Vagina (tissue), 2 donors: ENCODE measurements around the gene TRIM3. TPM values are rescaled to one million over a fixed set of nuclear protein-coding genes. Genes with fewer than 3 reads are reported as not detected.

Experiments used
- DNase-seq, 2 donors: peaks; one replicate each; pipeline ENCODE4 v3.0.0-alpha.2; 2017; ENCODE audit errors: extremely low spot score in 2 of 2
- H3K27ac ChIP-seq: fragments of 200-600 bp; sonication (generic); one replicate; pipeline ENCODE4 v1.5.1; 2019
- H3K27me3 ChIP-seq: fragments of 200-600 bp; sonication (generic); one replicate; pipeline ENCODE4 v1.5.1; 2019
- H3K36me3 ChIP-seq, 2 donors: fragments of 200-600 bp; sonication (generic); one replicate each; pipeline ENCODE4 v1.5.1; 2017 to 2019
- H3K4me1 ChIP-seq: fragments of 200-600 bp; sonication (generic); one replicate; pipeline ENCODE4 v1.5.1; 2019
- H3K4me3 ChIP-seq, 2 donors: fragments of 200-600 bp; sonication (generic); 1 replicate in 1 of 2; 2 replicates in 1 of 2; pipeline ENCODE4 v1.5.1; 2016 to 2019
- H3K9me3 ChIP-seq: fragments of 200-600 bp; sonication (generic); one replicate; pipeline ENCODE4 v1.5.1; 2019
- POLR2A ChIP-seq, 2 donors: fragments of 450-650 bp; IDR thresholded peaks; one replicate each; pipeline ENCODE4 v1.6.1; 2017; ENCODE audit warnings: antibody characterized with exemption in 2 of 2, mild to moderate bottlenecking in 2 of 2, moderate library complexity in 2 of 2
- POLR2AphosphoS5 ChIP-seq, 2 donors: sonication (generic); formaldehyde crosslinking; IDR thresholded peaks; one replicate each; pipeline ENCODE4 v1.9.0; 2017; ENCODE audit warnings: antibody characterized with exemption in 2 of 2, mild to moderate bottlenecking in 2 of 2, low read depth in 1 of 2; ENCODE audit not compliant: insufficient read depth in 1 of 2
- intact Hi-C: fragments of 100-400 bp; cut with DNase I; formaldehyde crosslinking; loops from one replicate; pipeline ENCODE4 v1.15.1; 2023
- total RNA-seq: library from RNA; depleted of rRNA; stranded (reverse); fragments of >200 nt; gene quantifications from one replicate; pipeline ENCODE4 v1.2.3, GENCODE V29; 2016
- TF ChIP-seq, protein P1 (sequence below), 3 experiments: fragments of 450-650 bp in 2 of 3; fragments of 200-600 bp in 1 of 3; sonication (generic) in 1 of 3; IDR thresholded peaks; one replicate each; pipeline ENCODE4 v1.5.1; 2017 to 2019; ENCODE audit warnings: antibody characterized with exemption in 3 of 3, mild to moderate bottlenecking in 2 of 3, moderate library complexity in 2 of 3

TRIM3 gene
- total RNA-seq, 1 donor from 2014 or later: 27.5 TPM

DNA sequence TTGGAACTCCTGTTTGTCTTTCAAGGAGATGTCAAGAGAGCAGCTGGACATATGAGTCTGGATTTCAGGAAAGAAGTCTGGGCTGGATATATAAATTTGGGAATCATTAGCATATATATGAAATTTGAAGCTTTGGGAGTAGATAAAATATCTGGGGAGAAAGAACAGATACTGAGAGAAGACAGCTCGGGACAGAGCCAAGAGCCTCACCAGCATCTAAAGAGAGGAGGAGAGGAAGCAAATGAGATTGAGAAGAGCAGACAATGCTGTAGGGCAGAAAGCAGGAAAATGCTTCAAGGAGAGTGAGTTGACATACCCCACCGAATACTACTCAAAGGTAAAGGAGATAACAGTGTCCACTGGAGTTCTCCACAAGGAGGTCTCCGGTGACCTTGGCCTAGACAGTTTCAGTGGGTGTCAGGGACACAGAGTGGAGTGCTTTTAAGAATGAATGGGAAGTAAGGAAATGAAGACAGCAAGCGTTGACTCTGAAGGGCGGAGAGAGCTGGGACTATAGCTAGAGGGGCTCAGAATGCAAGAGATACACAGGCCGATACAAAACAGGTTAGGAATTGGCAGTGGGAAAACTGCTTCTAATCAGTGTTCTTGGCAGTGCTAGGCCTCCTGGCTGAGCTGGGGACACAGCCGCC lies 55.7 kb downstream of the TRIM3 start:
- intact Hi-C loops: no loop called here

DNA sequence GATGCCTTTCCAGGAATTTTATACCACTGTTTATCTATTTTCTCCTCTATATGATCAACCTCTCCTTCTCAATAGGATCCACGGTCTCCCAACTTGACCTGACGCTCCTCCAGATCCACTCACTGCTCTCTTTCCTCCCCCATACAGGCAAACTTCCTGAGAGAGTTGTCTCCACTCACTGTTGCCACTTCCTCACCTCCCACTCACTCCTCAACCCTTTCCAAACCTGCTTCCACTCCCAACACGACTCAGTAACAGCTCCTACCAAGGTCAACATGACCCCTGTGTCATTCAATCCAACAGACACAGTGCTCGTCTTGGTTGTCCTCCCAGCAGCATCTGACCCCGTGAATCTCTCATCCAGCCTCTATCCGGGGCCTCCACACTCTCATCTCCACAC lies 57.9 kb downstream of the TRIM3 start:
- intact Hi-C loops: no loop called here
- Histone ChIP-seq H3K4me3 (no peak overlapping the region), H3K27ac (no peak overlapping the region), H3K4me1 (peaks cover 44% of the 10 kb centered on the region), H3K9me3 (no peaks in the 10 kb centered on the region), H3K27me3 (no peaks in the 10 kb centered on the region), H3K36me3 (peaks cover 0 to 3% of the 10 kb centered on the region in 2 donors)
- DNase-seq: no peak
- TF ChIP-seq POLR2A (IDR thresholded peaks at IDR 0.05) (no peak), POLR2AphosphoS5 (IDR thresholded peaks at IDR 0.05; ENCODE audit: insufficient read depth in 1 of 2, low read depth in 1 of 2) (no peak)
- TF ChIP-seq, protein P1, sequence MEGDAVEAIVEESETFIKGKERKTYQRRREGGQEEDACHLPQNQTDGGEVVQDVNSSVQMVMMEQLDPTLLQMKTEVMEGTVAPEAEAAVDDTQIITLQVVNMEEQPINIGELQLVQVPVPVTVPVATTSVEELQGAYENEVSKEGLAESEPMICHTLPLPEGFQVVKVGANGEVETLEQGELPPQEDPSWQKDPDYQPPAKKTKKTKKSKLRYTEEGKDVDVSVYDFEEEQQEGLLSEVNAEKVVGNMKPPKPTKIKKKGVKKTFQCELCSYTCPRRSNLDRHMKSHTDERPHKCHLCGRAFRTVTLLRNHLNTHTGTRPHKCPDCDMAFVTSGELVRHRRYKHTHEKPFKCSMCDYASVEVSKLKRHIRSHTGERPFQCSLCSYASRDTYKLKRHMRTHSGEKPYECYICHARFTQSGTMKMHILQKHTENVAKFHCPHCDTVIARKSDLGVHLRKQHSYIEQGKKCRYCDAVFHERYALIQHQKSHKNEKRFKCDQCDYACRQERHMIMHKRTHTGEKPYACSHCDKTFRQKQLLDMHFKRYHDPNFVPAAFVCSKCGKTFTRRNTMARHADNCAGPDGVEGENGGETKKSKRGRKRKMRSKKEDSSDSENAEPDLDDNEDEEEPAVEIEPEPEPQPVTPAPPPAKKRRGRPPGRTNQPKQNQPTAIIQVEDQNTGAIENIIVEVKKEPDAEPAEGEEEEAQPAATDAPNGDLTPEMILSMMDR (IDR thresholded peaks at IDR 0.05): no peak

More for the DNA sequence above, 55.7 kb downstream of the TRIM3 start:
- Histone ChIP-seq H3K9me3 (no peaks in the 10 kb centered on the region), H3K27me3 (no peaks in the 10 kb centered on the region), H3K4me3 (peak overlapping the region; percentile 96 to 99), H3K36me3 (no peaks in the 10 kb centered on the region), H3K27ac (peak overlapping the region; percentile 88), H3K4me1 (peaks cover 44% of the 10 kb centered on the region)
- DNase-seq: no peak
- TF ChIP-seq POLR2A (IDR thresholded peaks at IDR 0.05) (no peak), POLR2AphosphoS5 (IDR thresholded peaks at IDR 0.05; ENCODE audit: insufficient read depth in 1 of 2, low read depth in 1 of 2) (no peak)
- TF ChIP-seq, protein P1 (IDR thresholded peaks at IDR 0.05): no peak

DNA sequence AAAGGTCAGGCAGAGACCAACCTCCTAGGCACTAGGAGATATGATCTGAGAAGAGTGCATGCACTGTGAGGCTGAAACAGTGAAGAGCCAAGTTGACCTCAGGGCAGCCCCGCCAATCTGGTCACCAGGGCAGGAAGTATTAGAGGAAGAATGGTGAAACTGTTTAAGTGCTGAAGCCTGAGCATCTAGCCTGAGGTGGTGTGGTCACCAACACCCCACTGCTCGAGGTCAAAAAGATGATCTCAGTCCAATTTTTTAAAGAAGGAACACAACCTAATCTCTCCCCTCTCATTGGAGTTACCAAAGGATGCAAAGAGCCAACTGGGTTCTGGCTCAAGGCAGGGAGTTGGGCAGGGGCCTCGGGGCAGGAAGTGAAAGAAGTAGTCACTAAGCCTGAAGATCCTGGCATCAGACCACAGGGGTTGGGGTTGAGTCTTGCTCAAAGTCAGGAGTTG lies 58.8 kb downstream of the TRIM3 start:
- intact Hi-C loops: no loop called here
- Histone ChIP-seq H3K36me3 (peaks cover 0 to 10% of the 10 kb centered on the region in 2 donors), H3K9me3 (no peaks in the 10 kb centered on the region), H3K4me3 (no peak overlapping the region), H3K27me3 (no peaks in the 10 kb centered on the region), H3K27ac (no peak overlapping the region), H3K4me1 (peaks cover 40% of the 10 kb centered on the region)
- TF ChIP-seq, protein P1 (IDR thresholded peaks at IDR 0.05): no peak
- TF ChIP-seq POLR2AphosphoS5 (IDR thresholded peaks at IDR 0.05; ENCODE audit: insufficient read depth in 1 of 2, low read depth in 1 of 2): no peak
- TF ChIP-seq POLR2A (IDR thresholded peaks at IDR 0.05): no peak
- no peak for DNase-seq

DNA sequence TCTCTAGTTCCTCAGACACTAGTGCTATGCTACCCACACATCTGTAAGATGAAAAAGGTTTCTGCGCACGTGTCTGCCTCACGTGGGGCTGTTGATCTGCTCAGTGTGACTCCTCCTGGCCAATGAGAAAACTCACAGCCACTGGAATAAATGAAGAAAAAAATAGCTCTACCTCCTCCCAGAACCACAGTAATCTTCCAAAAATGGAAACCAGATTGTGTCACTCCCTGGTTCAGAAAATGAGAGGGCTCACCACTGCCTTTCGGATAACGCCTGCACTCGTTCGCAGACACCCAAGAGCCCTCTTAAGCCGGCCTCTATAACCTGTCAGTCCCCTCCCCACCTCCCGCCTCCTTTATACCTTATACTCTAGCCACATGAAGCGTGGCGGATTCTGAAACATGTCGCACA lies 59.9 kb downstream of the TRIM3 start:
- H3K36me3 ChIP-seq: peaks cover 0 to 12% of the 10 kb centered on the region in 2 donors
- H3K27ac ChIP-seq: no peak overlapping the region
- TF ChIP-seq POLR2A (IDR thresholded peaks at IDR 0.05): no peak
- no peak for TF ChIP-seq POLR2AphosphoS5 (IDR thresholded peaks at IDR 0.05; ENCODE audit: insufficient read depth in 1 of 2, low read depth in 1 of 2)
- TF ChIP-seq, protein P1 (IDR thresholded peaks at IDR 0.05): no peak
- peaks cover 36% of the 10 kb centered on the region for H3K4me1 ChIP-seq
- no peak for DNase-seq
- no peaks in the 10 kb centered on the region for H3K9me3 ChIP-seq
- H3K4me3 ChIP-seq: no peak overlapping the region
- intact Hi-C loops: loop anchor here (2.0 kb wide), 1 partner anchor 17 kb away; no protein-coding TSS in a partner anchor
- no peaks in the 10 kb centered on the region for H3K27me3 ChIP-seq

DNA sequence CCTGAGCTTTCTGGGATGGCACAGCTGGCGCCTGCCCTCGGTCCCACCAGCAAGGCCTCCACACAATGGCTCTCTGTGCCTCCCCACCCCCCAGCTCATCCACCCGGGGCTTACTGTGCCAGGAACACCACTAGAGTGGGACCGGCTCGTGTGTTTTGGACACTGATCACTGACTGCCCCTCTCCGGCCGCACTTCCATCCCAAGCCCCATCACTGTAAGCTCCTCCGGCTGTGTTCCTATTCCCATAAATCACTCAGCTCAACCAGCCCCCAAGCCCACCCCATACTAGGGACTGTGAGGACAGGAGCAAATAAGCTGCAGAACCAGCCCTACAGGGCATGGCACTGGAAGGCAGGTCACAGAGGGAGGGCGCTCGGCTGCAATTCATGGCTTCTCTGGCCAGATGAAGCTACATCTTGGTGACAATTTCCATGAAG lies 62.1 kb downstream of the TRIM3 start:
- Histone ChIP-seq H3K27me3 (no peaks in the 10 kb centered on the region), H3K4me3 (no peak overlapping the region), H3K36me3 (peaks cover 0 to 12% of the 10 kb centered on the region in 2 donors), H3K9me3 (no peaks in the 10 kb centered on the region), H3K27ac (no peak overlapping the region), H3K4me1 (peaks cover 24% of the 10 kb centered on the region)
- TF ChIP-seq, protein P1 (IDR thresholded peaks at IDR 0.05): no peak
- TF ChIP-seq POLR2AphosphoS5 (IDR thresholded peaks at IDR 0.05; ENCODE audit: insufficient read depth in 1 of 2, low read depth in 1 of 2): no peak
- intact Hi-C loops: loop anchor here (2.0 kb wide), 1 partner anchor 15 kb away; no protein-coding TSS in a partner anchor
- no peak for DNase-seq
